K562 (cell line): ENCODE measurements around the gene SPDEF. TPM values are rescaled to one million over a fixed set of nuclear protein-coding genes. Genes with fewer than 3 reads are reported as not detected.

Experiments
- ATAC-seq: fragments of 200-7000 bp; cut with Tn5 transposase; 3 replicates; pipeline ENCODE4 v1.9.1; 2020; ENCODE audit warnings: moderate library complexity
- BruUV-seq: library from RNA; stranded (reverse); fragments of 400-500 nt; replicated peaks from 2 replicates; lab custom pipeline; 2021; lab: Mats Ljungman, UMichigan
- CTCF ChIA-PET: fragments of 300-600 bp; formaldehyde crosslinking; extraction: SDS; loops from one replicate; lab custom pipeline; 2021; ENCODE audit warnings: low intra/inter-chr PET ratio; lab: Yijun Ruan, JAX
- POLR2A ChIA-PET: fragments of 300-600, 350-650 bp; sonication (Branson Sonifier 250); formaldehyde crosslinking; extraction: SDS; loops from one replicate; lab custom pipeline; 2021; ENCODE audit warnings: antibody characterized with exemption, inconsistent platforms; lab: Yijun Ruan, JAX
- DNase-seq, 4 experiments: peaks; one replicate each; pipeline versions ENCODE4 v3.0.0 to v3.0.0-alpha.2; 2011 to 2018; ENCODE audit warnings: low spot score in 3 of 4, mixed read lengths in 3 of 4; ENCODE audit errors: extremely low read depth in 1 of 4
- FAIRE-seq: peaks from 2 replicates; lab custom pipeline; 2011; peaks lifted over from hg19 to GRCh38; lab: Jason Lieb, UNC
- H2AFZ ChIP-seq: 2 replicates; pipeline ENCODE4 v1.6.0; 2011; ENCODE audit warnings: low read depth, low read length, control low read depth, inconsistent platforms
- H3K27ac ChIP-seq: fragments of 200-600 bp; 3 replicates; pipeline ENCODE4 v1.8.0; 2011; ENCODE audit warnings: low read depth, mild to moderate bottlenecking, control low read depth, inconsistent platforms, low read length, moderate library complexity, mixed read lengths; ENCODE audit errors: extremely low read depth
- H3K27me3 ChIP-seq, 2 experiments: fragments of 300-600 bp in 1 of 2; 2 replicates in 1 of 2; 3 replicates in 1 of 2; pipeline versions ENCODE4 v1.6.0 to v1.8.0; 2011; ENCODE audit warnings: inconsistent platforms in 2 of 2, low read length in 2 of 2, mild to moderate bottlenecking in 1 of 2, mixed read lengths in 1 of 2, moderate library complexity in 1 of 2; ENCODE audit not compliant: control insufficient read depth in 2 of 2, insufficient read depth in 2 of 2
- H3K36me3 ChIP-seq: fragments of 300-600 bp; 3 replicates; pipeline ENCODE4 v1.8.0; 2011; ENCODE audit warnings: mild to moderate bottlenecking, low read length, inconsistent platforms; ENCODE audit not compliant: control insufficient read depth, insufficient read depth
- H3K4me1 ChIP-seq, 2 experiments: fragments of 200-600 bp in 1 of 2; replicated peaks in 1 of 2; 2 replicates in 1 of 2; 3 replicates in 1 of 2; pipeline versions ENCODE4 v1.5.1 to v1.8.0; 2011; ENCODE audit warnings: inconsistent platforms in 2 of 2, low read length in 2 of 2, mild to moderate bottlenecking in 1 of 2, mixed read lengths in 1 of 2, moderate library complexity in 1 of 2; ENCODE audit not compliant: control insufficient read depth in 2 of 2, insufficient read depth in 2 of 2
- H3K4me2 ChIP-seq: 2 replicates; pipeline ENCODE4 v1.6.1; 2011; ENCODE audit warnings: low read length, control low read depth, inconsistent platforms, mixed read lengths; ENCODE audit not compliant: insufficient read depth
- H3K4me3 ChIP-seq: fragments of 200-600 bp; sonication (generic), shearing (Covaris generic); 2 replicates; pipeline ENCODE4 v1.5.1; 2016; ENCODE audit warnings: control low read depth, inconsistent platforms
- H3K79me2 ChIP-seq: fragments of 200-600 bp; 3 replicates; pipeline ENCODE4 v1.8.0; 2011; ENCODE audit warnings: low read length, inconsistent platforms; ENCODE audit not compliant: control insufficient read depth, insufficient read depth
- H3K9ac ChIP-seq, 2 experiments: 2 replicates each; pipeline versions ENCODE4 v1.6.0 to v1.6.1; 2011; ENCODE audit warnings: low read depth in 2 of 2, low read length in 2 of 2, control low read depth in 1 of 2, inconsistent platforms in 1 of 2, mild to moderate bottlenecking in 1 of 2, mixed read lengths in 1 of 2; ENCODE audit not compliant: insufficient read depth in 1 of 2
- H3K9me1 ChIP-seq: one replicate; pipeline ENCODE4 v1.6.0; 2011; ENCODE audit warnings: inconsistent platforms, mild to moderate bottlenecking, low read length, moderate library complexity; ENCODE audit not compliant: control insufficient read depth, insufficient read depth
- H3K9me3 ChIP-seq: replicated peaks from 2 replicates; pipeline ENCODE4 v1.5.1; 2011; ENCODE audit warnings: low read depth, low read length, inconsistent platforms; ENCODE audit not compliant: control insufficient read depth, insufficient read depth
- H4K20me1 ChIP-seq: replicated peaks from 2 replicates; pipeline ENCODE4 v1.6.1; 2011; ENCODE audit warnings: low read length, inconsistent platforms, mixed read lengths; ENCODE audit not compliant: control insufficient read depth, insufficient read depth
- ARHGAP35 ChIP-seq: fragments of 450-650 bp; IDR thresholded peaks from 2 replicates; pipeline ENCODE4 v1.6.1; 2018; ENCODE audit not compliant: partially characterized antibody
- BRD4 ChIP-seq: fragments of 200-600 bp; sonication (generic); IDR thresholded peaks from 2 replicates; pipeline ENCODE4 v1.6.1; 2017; ENCODE audit warnings: inconsistent platforms
- GTF3C2 ChIP-seq: IDR thresholded peaks from 3 replicates; pipeline ENCODE4 v1.6.1; 2011; ENCODE audit warnings: borderline replicate concordance, mild to moderate bottlenecking, moderate library complexity; ENCODE audit not compliant: insufficient read length; ENCODE audit errors: extremely low read depth
- NFE2 ChIP-seq: IDR thresholded peaks from 2 replicates; pipeline ENCODE4 v1.6.1; 2014; ENCODE audit warnings: antibody characterized with exemption, low read depth
- PTRF ChIP-seq: fragments of 450-650 bp; IDR thresholded peaks from 2 replicates; pipeline ENCODE4 v1.6.1; 2016; ENCODE audit warnings: mild to moderate bottlenecking, missing genetic modification characterization, missing compliant biosample characterization
- TCF3 ChIP-seq: sonication (generic); formaldehyde crosslinking; IDR thresholded peaks from 2 replicates; pipeline ENCODE4 v1.4.0; 2020; ENCODE audit warnings: mild to moderate bottlenecking, missing genetic modification reagents
- ZNF175 ChIP-seq: fragments of 200-800 bp; sonication (Bioruptor generic); IDR thresholded peaks from 2 replicates; pipeline ENCODE4 v1.6.1; 2016; ENCODE audit warnings: low read depth, mild to moderate bottlenecking, missing genetic modification characterization, missing compliant biosample characterization
- ZNF561 ChIP-seq: fragments of 450-650 bp; formaldehyde crosslinking; conservative IDR thresholded peaks from 2 replicates; pipeline ENCODE4 v1.4.0; 2020; ENCODE audit warnings: mild to moderate bottlenecking, moderate library complexity
- WGBS: fragments of 100-300 bp; shearing (Covaris generic); methylation state at CpG from one replicate; pipeline ENCODE4 v1.1.6; 2016; ENCODE audit warnings: low coverage, mixed read lengths; ENCODE audit not compliant: insufficient coverage; ENCODE audit errors: missing lambda C conversion rate; 5-methylcytosine and 5-hydroxymethylcytosine counted together
- in situ Hi-C: fragments of 300-500 bp; cut with MboI; formaldehyde crosslinking; loops from 4 replicates; pipeline ENCODE4 v1.15.0; 2018; ENCODE audit warnings: inconsistent platforms, mixed read lengths
- intact Hi-C: fragments of 100-400 bp; cut with micrococcal nuclease; formaldehyde crosslinking; loops from 2 replicates; pipeline ENCODE4 v1.14.2; 2022
- polyA plus RNA-seq, 8 experiments: library from polyadenylated mRNA; depleted of rRNA in 4 of 8; stranded (reverse) in 5 of 8; unstranded in 3 of 8; fragments of >200 nt; fragmentation: Nextera tagmentation in 2 of 8; fragmentation: Illumina TruSeq in 1 of 8; extraction: Ambion mirVana in 2 of 8; extraction: Trizol in 1 of 8; gene quantifications; 2 replicates each; pipeline versions ENCODE4 v1.2.1 to v1.2.3, GENCODE V29; 2011 to 2014; ENCODE audit warnings: inconsistent platforms in 1 of 8, missing spikeins in 1 of 8
- total RNA-seq, 7 experiments: library from RNA; depleted of rRNA in 6 of 7; stranded (reverse); fragments of >200 nt in 6 of 7; fragmentation: Illumina TruSeq in 2 of 7; extraction: Trizol in 2 of 7; gene quantifications; 2 replicates each; pipeline versions ENCODE4 v1.2.1 to v1.2.3, GENCODE V29; 2011 to 2021; ENCODE audit warnings: low replicate concordance in 1 of 7
- TF ChIP-seq, protein P1 (sequence below): fragments of 450-650 bp; IDR thresholded peaks from 2 replicates; pipeline ENCODE4 v1.7.0; 2016; ENCODE audit warnings: borderline replicate concordance
- TF ChIP-seq, protein P2 (sequence below): fragments of 250-450 bp; sonication (Bioruptor Pico); IDR thresholded peaks from 2 replicates; pipeline ENCODE4 v1.5.1; 2021; ENCODE audit warnings: mild to moderate bottlenecking

The SPDEF gene
- total and polyA plus RNA-seq, 9 of the 15 experiments (the other 6 are each of a cell fraction or from before 2014, with no cell fraction given) = 0.04 to 0.12 (median 0.11) TPM; not detected in 5

DNA sequence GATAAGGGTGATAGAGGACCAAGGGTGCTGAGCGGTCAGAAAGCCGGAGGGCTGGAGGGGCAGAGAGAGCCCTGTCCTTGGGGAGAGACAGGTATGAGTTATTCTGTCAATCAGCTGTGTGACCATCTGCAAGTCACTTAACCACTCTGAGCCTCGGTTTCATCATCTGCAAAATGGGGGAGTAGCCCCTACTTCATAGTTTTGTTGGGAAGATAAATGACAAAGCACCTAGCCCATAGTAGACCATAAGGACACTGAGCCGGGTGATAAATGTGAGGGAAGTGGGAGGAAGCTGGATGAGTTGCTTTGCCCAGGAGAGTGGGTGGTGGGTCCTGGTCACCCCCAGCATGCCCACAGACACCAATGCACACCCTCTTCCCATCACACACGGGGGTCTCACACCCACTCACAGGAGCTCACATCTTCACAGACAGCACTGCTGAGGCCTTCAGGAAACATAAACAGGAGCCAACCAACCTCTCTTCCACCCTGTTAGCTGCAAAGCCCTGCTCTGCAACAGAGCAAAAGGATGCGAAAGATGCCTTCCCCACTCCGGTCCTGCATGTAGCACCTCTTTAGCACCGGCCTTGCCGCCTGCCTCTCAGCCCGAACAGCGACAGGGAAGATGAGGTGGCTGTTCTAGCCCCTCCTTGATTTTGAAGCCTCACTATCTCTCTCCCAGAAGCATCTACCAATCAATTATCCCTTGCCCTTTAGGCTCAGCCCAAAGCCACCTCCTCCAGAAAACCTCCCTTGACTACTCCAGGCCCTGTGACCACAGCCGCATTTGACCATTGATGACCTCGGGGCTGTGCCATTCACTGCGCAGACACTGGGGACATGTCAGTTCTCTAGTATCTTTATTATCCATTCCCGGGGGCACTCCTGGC is 18.9 kb downstream of the SPDEF start (continued):
- TF ChIP-seq GTF3C2 (no peak), NFE2 (peak; percentile 4; the same call in 1 of the 2 replicates)

DNA sequence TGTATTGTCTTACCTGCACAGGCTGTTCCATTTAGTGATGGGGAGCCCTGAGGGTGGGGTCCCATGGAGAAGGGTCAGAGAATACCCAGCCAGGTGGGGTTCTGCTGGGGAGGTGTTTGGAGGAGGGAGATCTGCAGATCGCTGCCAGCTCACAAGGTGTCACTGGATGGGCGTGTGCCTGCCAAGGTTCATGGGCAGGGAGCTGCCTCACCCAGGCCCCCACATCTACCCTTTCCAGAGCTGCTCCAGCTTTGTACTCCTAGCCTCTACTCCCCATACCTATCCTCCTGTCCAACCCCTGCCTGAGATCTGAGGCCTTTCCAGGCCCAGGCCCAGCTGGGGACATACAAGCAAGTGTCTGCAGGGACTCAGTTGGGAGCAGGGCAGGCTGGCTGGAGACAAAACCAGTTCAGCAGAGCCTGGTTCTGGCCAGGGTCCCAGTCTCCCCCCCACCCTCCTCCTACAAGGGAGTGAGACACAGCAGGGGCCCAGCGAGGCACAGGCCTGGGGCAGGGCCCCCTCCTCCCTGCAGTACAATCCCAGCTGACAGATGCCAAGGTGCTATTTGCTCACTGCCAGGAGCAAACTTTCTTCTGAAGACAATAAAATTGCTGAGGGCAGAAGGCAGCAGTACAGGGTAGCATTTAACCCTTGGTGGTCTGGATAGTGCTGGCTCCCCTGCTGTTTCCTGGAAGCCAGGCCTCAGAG is 19.7 kb downstream of the SPDEF start:
- POLR2A ChIA-PET = interaction anchor here (0.9 to 1.0 kb wide), 2 partner anchors 11 to 110 kb away, joined by 3 to 7 read pairs; partner anchors contain the start of gene RPS10
- ATAC-seq = no peak
- CTCF ChIA-PET = no interaction called here
- 80% methylated on average over 2 of the region's 3 CpGs for WGBS
- Histone ChIP-seq H3K9me1 (no peaks in the 10 kb centered on the region), H3K4me1 (peaks cover 4 to 56% of the 10 kb centered on the region in 2 experiments; a peak in 4 of 5 replicates), H3K4me3 (no peak overlapping the region), H3K36me3 (no peaks in the 10 kb centered on the region), H4K20me1 (no peaks in the 10 kb centered on the region), H3K9me3 (no peaks in the 10 kb centered on the region), H3K9ac (peak overlapping the region in 1 of 2 experiments; percentile 54; a peak in 1 of 4 replicates), H3K79me2 (no peaks in the 10 kb centered on the region), H3K4me2 (no peak overlapping the region), H2AFZ (no peak overlapping the region), H3K27me3 (no peaks in the 10 kb centered on the region), H3K27ac (no peak overlapping the region)
- in situ Hi-C loops (no loop called here), intact Hi-C loops (no loop called here)
- no TSS peak for BruUV-seq
- TF ChIP-seq, protein P1, sequence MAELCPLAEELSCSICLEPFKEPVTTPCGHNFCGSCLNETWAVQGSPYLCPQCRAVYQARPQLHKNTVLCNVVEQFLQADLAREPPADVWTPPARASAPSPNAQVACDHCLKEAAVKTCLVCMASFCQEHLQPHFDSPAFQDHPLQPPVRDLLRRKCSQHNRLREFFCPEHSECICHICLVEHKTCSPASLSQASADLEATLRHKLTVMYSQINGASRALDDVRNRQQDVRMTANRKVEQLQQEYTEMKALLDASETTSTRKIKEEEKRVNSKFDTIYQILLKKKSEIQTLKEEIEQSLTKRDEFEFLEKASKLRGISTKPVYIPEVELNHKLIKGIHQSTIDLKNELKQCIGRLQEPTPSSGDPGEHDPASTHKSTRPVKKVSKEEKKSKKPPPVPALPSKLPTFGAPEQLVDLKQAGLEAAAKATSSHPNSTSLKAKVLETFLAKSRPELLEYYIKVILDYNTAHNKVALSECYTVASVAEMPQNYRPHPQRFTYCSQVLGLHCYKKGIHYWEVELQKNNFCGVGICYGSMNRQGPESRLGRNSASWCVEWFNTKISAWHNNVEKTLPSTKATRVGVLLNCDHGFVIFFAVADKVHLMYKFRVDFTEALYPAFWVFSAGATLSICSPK = no peak
- no peak for TF ChIP-seq TCF3
- TF ChIP-seq, protein P2, sequence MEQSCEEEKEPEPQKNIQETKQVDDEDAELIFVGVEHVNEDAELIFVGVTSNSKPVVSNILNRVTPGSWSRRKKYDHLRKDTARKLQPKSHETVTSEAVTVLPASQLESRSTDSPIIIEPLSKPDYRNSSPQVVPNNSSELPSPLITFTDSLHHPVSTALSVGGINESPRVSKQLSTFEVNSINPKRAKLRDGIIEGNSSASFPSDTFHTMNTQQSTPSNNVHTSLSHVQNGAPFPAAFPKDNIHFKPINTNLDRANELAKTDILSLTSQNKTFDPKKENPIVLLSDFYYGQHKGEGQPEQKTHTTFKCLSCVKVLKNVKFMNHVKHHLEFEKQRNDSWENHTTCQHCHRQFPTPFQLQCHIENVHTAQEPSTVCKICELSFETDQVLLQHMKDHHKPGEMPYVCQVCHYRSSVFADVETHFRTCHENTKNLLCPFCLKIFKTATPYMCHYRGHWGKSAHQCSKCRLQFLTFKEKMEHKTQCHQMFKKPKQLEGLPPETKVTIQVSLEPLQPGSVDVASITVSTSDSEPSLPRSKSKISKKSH (CRISPR knock-in tag) = no peak
- TF ChIP-seq ZNF561 (CRISPR knock-in tag) = no peak
- TF ChIP-seq ARHGAP35 = no peak
- TF ChIP-seq PTRF (tag) = no peak
- no peak for TF ChIP-seq BRD4
- no peak for TF ChIP-seq ZNF175 (CRISPR knock-in tag)
- no peak for FAIRE-seq
- DNase-seq = no peak
